Measurements from ENCODE around the gene PYHIN1.

The PYHIN1 gene

GRCh38 chr1:158901623-158902022 is 29.7 kb upstream of the PYHIN1 start:
- no peaks in the 10 kb centered on the region for H3K27me3 ChIP-seq (ENCODE audit: control insufficient read depth, low read length)
- no peaks in the 10 kb centered on the region for H3K79me2 ChIP-seq (ENCODE audit: control insufficient read depth, low read length)
- H3K36me3 ChIP-seq (ENCODE audit: control insufficient read depth, low read length): no peaks in the 10 kb centered on the region
- no peak overlapping the region for H3K4me3 ChIP-seq (ENCODE audit: low read length)
- no peaks in the 10 kb centered on the region for H3F3A ChIP-seq (ENCODE audit: control insufficient read depth, insufficient read depth)
- no peak overlapping the region for H3K4me2 ChIP-seq (ENCODE audit: low read length)
- no peaks in the 10 kb centered on the region for H4K20me1 ChIP-seq (ENCODE audit: control insufficient read depth, insufficient read depth, low read depth, low read length)
- no peaks in the 10 kb centered on the region for H3K9me3 ChIP-seq (ENCODE audit: control insufficient read depth, insufficient read depth, low read length)
- H3K9me2 ChIP-seq (replicated peaks; ENCODE audit: control insufficient read depth, low read length): no peaks in the 10 kb centered on the region
- no peak overlapping the region for H3K27ac ChIP-seq (ENCODE audit: low read depth, low read length)
- no peaks in the 10 kb centered on the region for H3K4me1 ChIP-seq (ENCODE audit: control insufficient read depth, low read length)
- TF ChIP-seq CTCF (IDR thresholded peaks at IDR 0.05; ENCODE audit: low read depth, low read length, poor library complexity, severe bottlenecking) (no peak), EZH2phosphoT487 (IDR thresholded peaks at IDR 0.05; ENCODE audit: borderline replicate concordance, low read length) (no peak)

GRCh38 chr1:158916085-158916484 is 15.3 kb upstream of the PYHIN1 start:
- H3K9me2 ChIP-seq (replicated peaks; ENCODE audit: control insufficient read depth, low read length): no peaks in the 10 kb centered on the region
- no peaks in the 10 kb centered on the region for H3K36me3 ChIP-seq (ENCODE audit: control insufficient read depth, low read length)
- peaks cover 10% of the 10 kb centered on the region; the same call in 1 of the 2 replicates for H3K9me3 ChIP-seq (ENCODE audit: control insufficient read depth, insufficient read depth, low read length)
- H4K20me1 ChIP-seq (ENCODE audit: control insufficient read depth, insufficient read depth, low read depth, low read length): no peaks in the 10 kb centered on the region
- H3K4me3 ChIP-seq (ENCODE audit: low read length): no peak overlapping the region
- H3K79me2 ChIP-seq (ENCODE audit: control insufficient read depth, low read length): no peaks in the 10 kb centered on the region
- H3F3A ChIP-seq (ENCODE audit: control insufficient read depth, insufficient read depth): no peaks in the 10 kb centered on the region
- H3K27ac ChIP-seq (ENCODE audit: low read depth, low read length): no peak overlapping the region
- no peaks in the 10 kb centered on the region for H3K27me3 ChIP-seq (ENCODE audit: control insufficient read depth, low read length)
- H3K4me1 ChIP-seq (ENCODE audit: control insufficient read depth, low read length): no peaks in the 10 kb centered on the region
- TF ChIP-seq CTCF (IDR thresholded peaks at IDR 0.05; ENCODE audit: low read depth, low read length, poor library complexity, severe bottlenecking): no peak
- no peak for TF ChIP-seq EZH2phosphoT487 (IDR thresholded peaks at IDR 0.05; ENCODE audit: borderline replicate concordance, low read length)
- no peak overlapping the region for H3K4me2 ChIP-seq (ENCODE audit: low read length)

- Histone ChIP-seq H4K20me1 (ENCODE audit: control insufficient read depth, insufficient read depth, low read depth, low read length) (no peaks in the 10 kb centered on the region), H3K4me2 (ENCODE audit: low read length) (no peak overlapping the region), H3K4me1 (ENCODE audit: control insufficient read depth, low read length) (no peaks in the 10 kb centered on the region), H3K9me3 (ENCODE audit: control insufficient read depth, insufficient read depth, low read length) (peaks cover 8% of the 10 kb centered on the region; the same call in 1 of the 2 replicates), H3K36me3 (ENCODE audit: control insufficient read depth, low read length) (no peaks in the 10 kb centered on the region), H3K27ac (ENCODE audit: low read depth, low read length) (no peak overlapping the region), H3K4me3 (ENCODE audit: low read length) (no peak overlapping the region), H3K9me2 (replicated peaks; ENCODE audit: control insufficient read depth, low read length) (no peaks in the 10 kb centered on the region), H3F3A (ENCODE audit: control insufficient read depth, insufficient read depth) (no peaks in the 10 kb centered on the region), H3K27me3 (ENCODE audit: control insufficient read depth, low read length) (no peaks in the 10 kb centered on the region), H3K79me2 (ENCODE audit: control insufficient read depth, low read length) (no peaks in the 10 kb centered on the region)
- TF ChIP-seq EZH2phosphoT487 (IDR thresholded peaks at IDR 0.05; ENCODE audit: borderline replicate concordance, low read length): no peak
- no peak for TF ChIP-seq CTCF (IDR thresholded peaks at IDR 0.05; ENCODE audit: low read depth, low read length, poor library complexity, severe bottlenecking)
Measured at GRCh38 chr1:158924677-158925076, 6.7 kb upstream of the PYHIN1 start.

Data from DOHH2 (cell line).